ENCODE measurements around the gene ATOX1. TPM values are rescaled to one million over a fixed set of nuclear protein-coding genes. Genes with fewer than 3 reads are reported as not detected.

Gene ATOX1, protein sequence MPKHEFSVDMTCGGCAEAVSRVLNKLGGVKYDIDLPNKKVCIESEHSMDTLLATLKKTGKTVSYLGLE
- total RNA-seq, result 10 to 100 TPM; 54.6 to 62.4 TPM

GRCh38 chr5:151758430-151759241, at the start of gene ATOX1:
Gene ATOX1, minus strand, starts transcription at chr5:151758631. Its CDS starts 80 bp downstream, at chr5:151758551.
- Histone ChIP-seq H3K9ac (ENCODE audit: low read depth in 2 of 2, low read length in 2 of 2) (peak within 1 kb of the TSS; percentile 86 to 87), H3K36me3 (no peaks in the 10 kb centered on the region), H3K4me1 (peaks cover 10% of the 10 kb centered on the region), H3K9me3 (no peaks in the 10 kb centered on the region), H3K27me3 (no peaks in the 10 kb centered on the region), H3K27ac (peak within 1 kb of the TSS; percentile 67), H3K4me3 (peak within 1 kb of the TSS; percentile 83)
- DNase-seq, result peak; percentile 93
- intact Hi-C loops (cut with DNase I), result no loop called here
- TF ChIP-seq, protein P1, sequence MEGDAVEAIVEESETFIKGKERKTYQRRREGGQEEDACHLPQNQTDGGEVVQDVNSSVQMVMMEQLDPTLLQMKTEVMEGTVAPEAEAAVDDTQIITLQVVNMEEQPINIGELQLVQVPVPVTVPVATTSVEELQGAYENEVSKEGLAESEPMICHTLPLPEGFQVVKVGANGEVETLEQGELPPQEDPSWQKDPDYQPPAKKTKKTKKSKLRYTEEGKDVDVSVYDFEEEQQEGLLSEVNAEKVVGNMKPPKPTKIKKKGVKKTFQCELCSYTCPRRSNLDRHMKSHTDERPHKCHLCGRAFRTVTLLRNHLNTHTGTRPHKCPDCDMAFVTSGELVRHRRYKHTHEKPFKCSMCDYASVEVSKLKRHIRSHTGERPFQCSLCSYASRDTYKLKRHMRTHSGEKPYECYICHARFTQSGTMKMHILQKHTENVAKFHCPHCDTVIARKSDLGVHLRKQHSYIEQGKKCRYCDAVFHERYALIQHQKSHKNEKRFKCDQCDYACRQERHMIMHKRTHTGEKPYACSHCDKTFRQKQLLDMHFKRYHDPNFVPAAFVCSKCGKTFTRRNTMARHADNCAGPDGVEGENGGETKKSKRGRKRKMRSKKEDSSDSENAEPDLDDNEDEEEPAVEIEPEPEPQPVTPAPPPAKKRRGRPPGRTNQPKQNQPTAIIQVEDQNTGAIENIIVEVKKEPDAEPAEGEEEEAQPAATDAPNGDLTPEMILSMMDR (IDR thresholded peaks at IDR 0.05), result peak; percentile 11

DNA sequence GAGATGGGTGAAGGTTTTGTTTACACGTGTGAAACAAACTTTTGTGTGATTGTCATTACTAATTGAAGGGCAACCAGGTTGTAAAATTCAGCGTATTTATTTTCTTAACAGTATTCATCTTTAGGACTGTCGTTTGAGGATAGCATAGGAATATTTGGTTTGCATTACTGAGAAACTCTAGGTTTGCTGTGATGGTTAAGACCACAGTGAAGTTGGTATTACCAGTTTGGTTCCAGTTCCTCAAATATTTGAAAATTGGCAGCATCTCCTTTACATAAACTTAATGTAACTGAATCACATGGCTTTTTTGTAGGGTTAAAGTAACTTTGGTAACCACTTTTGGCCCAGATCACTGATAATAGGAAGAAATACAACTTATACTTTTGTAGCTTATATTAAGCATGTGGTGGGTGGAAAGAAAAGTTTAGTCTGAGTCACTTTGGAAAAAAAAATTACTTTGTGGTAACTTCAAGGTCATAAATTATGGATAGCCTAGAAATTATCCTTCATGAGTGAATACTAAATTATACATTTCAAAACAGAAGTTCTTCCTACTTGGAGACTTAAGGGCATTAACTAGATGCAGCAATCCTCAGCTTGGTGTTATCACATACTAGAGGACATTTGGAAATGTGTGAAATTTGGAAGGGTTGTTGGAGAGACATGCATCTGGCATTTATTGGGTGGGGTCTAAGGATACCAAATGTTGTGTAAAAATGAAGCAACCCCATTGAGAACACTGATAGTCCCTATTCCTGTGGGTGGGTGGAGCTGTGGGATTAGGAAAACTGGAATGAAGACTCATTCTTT, 47.2 kb upstream of the ATOX1 start:
- peaks cover 2% of the 10 kb centered on the region for H3K36me3 ChIP-seq
- intact Hi-C loops (cut with DNase I), result no loop called here
- H3K27ac ChIP-seq, result no peak overlapping the region
- no peak for DNase-seq
- H3K9me3 ChIP-seq, result no peaks in the 10 kb centered on the region
- no peaks in the 10 kb centered on the region for H3K27me3 ChIP-seq
- H3K9ac ChIP-seq (ENCODE audit: low read depth in 2 of 2, low read length in 2 of 2), result no peak overlapping the region
- H3K4me1 ChIP-seq, result no peaks in the 10 kb centered on the region
- TF ChIP-seq, protein P1 (IDR thresholded peaks at IDR 0.05), result no peak
- H3K4me3 ChIP-seq, result no peak overlapping the region

DNA sequence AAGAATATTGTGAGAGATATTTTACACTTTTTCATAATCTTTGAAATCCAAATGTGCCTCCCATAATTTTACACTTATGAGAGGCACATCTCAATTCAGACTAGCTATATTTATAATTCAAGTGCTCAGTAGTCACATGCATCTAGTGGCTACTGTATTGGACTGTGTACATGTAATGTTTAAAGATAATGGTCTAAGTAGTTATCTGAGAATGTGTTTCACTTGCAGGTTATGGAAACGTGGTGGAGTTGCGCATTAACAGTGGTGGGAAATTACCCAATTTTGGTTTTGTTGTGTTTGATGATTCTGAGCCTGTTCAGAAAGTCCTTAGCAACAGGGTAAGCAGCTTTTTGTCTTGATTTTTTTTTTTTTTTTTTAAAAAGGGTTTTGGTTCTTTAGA, 42.1 kb upstream of the ATOX1 start:
- peaks cover 20% of the 10 kb centered on the region for H3K36me3 ChIP-seq
- no peaks in the 10 kb centered on the region for H3K27me3 ChIP-seq
- intact Hi-C loops (cut with DNase I), result no loop called here
- TF ChIP-seq, protein P1 (IDR thresholded peaks at IDR 0.05), result no peak
- no peaks in the 10 kb centered on the region for H3K4me1 ChIP-seq
- no peak overlapping the region for H3K27ac ChIP-seq
- no peak overlapping the region for H3K9ac ChIP-seq (ENCODE audit: low read depth in 2 of 2, low read length in 2 of 2)
- no peak for DNase-seq
- no peak overlapping the region for H3K4me3 ChIP-seq
- H3K9me3 ChIP-seq, result no peaks in the 10 kb centered on the region

- intact Hi-C loops (cut with DNase I), result no loop called here
- Histone ChIP-seq H3K27ac (no peak overlapping the region), H3K9ac (ENCODE audit: low read depth in 2 of 2, low read length in 2 of 2) (no peak overlapping the region), H3K4me1 (no peaks in the 10 kb centered on the region), H3K4me3 (no peak overlapping the region), H3K27me3 (no peaks in the 10 kb centered on the region), H3K36me3 (peaks cover 24% of the 10 kb centered on the region), H3K9me3 (no peaks in the 10 kb centered on the region)
- DNase-seq, result no peak
- TF ChIP-seq, protein P1 (IDR thresholded peaks at IDR 0.05), result no peak
Measured at GRCh38 chr5:151799407-151799806, 41.0 kb upstream of the ATOX1 start.

DNA sequence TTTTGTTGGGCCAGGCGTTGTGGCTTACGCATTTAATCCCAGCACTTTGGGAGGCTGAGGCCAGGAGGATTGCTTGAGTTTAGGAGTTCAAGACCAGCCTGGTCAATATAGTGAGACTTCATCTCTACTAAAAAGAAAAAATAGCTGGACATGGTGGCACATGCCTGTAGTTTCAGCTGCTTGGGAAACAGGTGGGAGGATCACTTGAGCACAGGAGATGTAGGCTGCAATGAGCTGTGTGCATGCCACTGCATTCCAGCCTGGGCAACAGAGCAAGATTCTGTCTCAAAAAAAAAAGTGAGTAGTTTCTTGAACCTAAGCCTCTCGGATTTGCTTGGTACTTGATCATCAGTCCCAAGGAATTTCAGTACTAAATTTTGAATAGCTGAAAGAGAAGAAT, 40.2 kb upstream of the ATOX1 start:
- no peak overlapping the region for H3K4me3 ChIP-seq
- H3K4me1 ChIP-seq, result no peaks in the 10 kb centered on the region
- no peaks in the 10 kb centered on the region for H3K27me3 ChIP-seq
- no peak overlapping the region for H3K9ac ChIP-seq (ENCODE audit: low read depth in 2 of 2, low read length in 2 of 2)
- TF ChIP-seq, protein P1 (IDR thresholded peaks at IDR 0.05), result no peak
- H3K36me3 ChIP-seq, result peaks cover 31% of the 10 kb centered on the region
- no peak for DNase-seq
- H3K9me3 ChIP-seq, result no peaks in the 10 kb centered on the region
- H3K27ac ChIP-seq, result no peak overlapping the region
- intact Hi-C loops (cut with DNase I), result no loop called here

Data from colonic mucosa (tissue), 4 donors.